Glutamatergic neuron (in vitro differentiated cells): ENCODE results near the gene SCIMP. TPM values are rescaled to one million over a fixed set of nuclear protein-coding genes. Genes with fewer than 3 reads are reported as not detected.
"Not testable (repeated sequence)": the region's sequence is repeated elsewhere in the genome, so short reads cannot be mapped to it uniquely, and the experiment has no call there.

ENCODE experiments used
- DNase-seq: peaks from one replicate; pipeline ENCODE4 v3.0.0; 2022
- H3K27ac Mint-ChIP-seq: one replicate; pipeline ENCODE4 v1.8.0; 2020; ENCODE audit warnings: mild to moderate bottlenecking, mixed read lengths, inconsistent platforms; ENCODE audit not compliant: unreplicated experiment
- H3K27me3 Mint-ChIP-seq: one replicate; pipeline ENCODE4 v1.8.0; 2020; ENCODE audit warnings: mild to moderate bottlenecking, moderate library complexity, mixed read lengths, inconsistent platforms; ENCODE audit not compliant: unreplicated experiment
- H3K36me3 Mint-ChIP-seq: one replicate; pipeline ENCODE4 v1.8.0; 2020; ENCODE audit warnings: mild to moderate bottlenecking, mixed read lengths, inconsistent platforms; ENCODE audit not compliant: unreplicated experiment
- H3K4me1 Mint-ChIP-seq: one replicate; pipeline ENCODE4 v1.8.0; 2020; ENCODE audit warnings: mild to moderate bottlenecking, low read depth, mixed read lengths, inconsistent platforms; ENCODE audit not compliant: unreplicated experiment
- H3K4me3 Mint-ChIP-seq: one replicate; pipeline ENCODE4 v1.8.0; 2020; ENCODE audit warnings: mild to moderate bottlenecking, mixed read lengths, inconsistent platforms; ENCODE audit not compliant: unreplicated experiment
- H3K9me3 Mint-ChIP-seq: one replicate; pipeline ENCODE4 v1.8.0; 2020; ENCODE audit warnings: mild to moderate bottlenecking, moderate library complexity, mixed read lengths, inconsistent platforms; ENCODE audit not compliant: unreplicated experiment
- total RNA-seq: library from RNA; stranded (reverse); fragmentation: NEBNext Ultra II Directional; extraction: Animal tissue kit (Norgen Biotek cat#: 25700); gene quantifications from one replicate; pipeline ENCODE4 v1.2.1, GENCODE V29; 2021; ENCODE audit not compliant: unreplicated experiment
- TF ChIP-seq, protein P1 (sequence below): fragments of 200-600 bp; sonication (generic); IDR thresholded peaks from one replicate; pipeline ENCODE4 v1.5.0; 2021; ENCODE audit not compliant: partially characterized antibody, unreplicated experiment

SCIMP gene
- total RNA-seq, 1 donor from 2014 or later: not detected

DNA sequence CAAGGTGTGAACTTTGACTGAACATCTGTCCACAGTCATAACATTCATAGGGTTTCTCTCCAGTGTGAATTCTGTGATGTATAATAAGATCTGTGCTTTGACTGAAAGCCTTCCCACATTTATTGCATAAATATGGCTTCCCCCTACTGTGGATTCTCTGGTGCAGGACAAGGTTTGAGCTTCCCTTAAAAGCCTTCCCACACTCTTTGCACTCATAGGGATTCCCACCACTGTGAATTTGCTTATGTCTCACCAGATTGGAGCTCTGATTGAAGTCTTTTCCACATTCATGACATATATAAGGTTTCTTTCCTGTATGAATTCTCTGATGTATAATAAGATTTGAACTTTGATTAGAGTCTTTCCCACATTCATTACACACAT, 51.3 kb downstream of the SCIMP start:
- peaks cover 28% of the 10 kb centered on the region for H3K27me3 Mint-ChIP-seq
- DNase-seq: no peak
- H3K4me1 Mint-ChIP-seq: no peaks in the 10 kb centered on the region
- H3K9me3 Mint-ChIP-seq: peaks cover 71% of the 10 kb centered on the region
- H3K36me3 Mint-ChIP-seq: peaks cover 71% of the 10 kb centered on the region
- no peak overlapping the region for H3K4me3 Mint-ChIP-seq
- no peak overlapping the region for H3K27ac Mint-ChIP-seq
- TF ChIP-seq, protein P1, sequence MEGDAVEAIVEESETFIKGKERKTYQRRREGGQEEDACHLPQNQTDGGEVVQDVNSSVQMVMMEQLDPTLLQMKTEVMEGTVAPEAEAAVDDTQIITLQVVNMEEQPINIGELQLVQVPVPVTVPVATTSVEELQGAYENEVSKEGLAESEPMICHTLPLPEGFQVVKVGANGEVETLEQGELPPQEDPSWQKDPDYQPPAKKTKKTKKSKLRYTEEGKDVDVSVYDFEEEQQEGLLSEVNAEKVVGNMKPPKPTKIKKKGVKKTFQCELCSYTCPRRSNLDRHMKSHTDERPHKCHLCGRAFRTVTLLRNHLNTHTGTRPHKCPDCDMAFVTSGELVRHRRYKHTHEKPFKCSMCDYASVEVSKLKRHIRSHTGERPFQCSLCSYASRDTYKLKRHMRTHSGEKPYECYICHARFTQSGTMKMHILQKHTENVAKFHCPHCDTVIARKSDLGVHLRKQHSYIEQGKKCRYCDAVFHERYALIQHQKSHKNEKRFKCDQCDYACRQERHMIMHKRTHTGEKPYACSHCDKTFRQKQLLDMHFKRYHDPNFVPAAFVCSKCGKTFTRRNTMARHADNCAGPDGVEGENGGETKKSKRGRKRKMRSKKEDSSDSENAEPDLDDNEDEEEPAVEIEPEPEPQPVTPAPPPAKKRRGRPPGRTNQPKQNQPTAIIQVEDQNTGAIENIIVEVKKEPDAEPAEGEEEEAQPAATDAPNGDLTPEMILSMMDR: no peak

- TF ChIP-seq, protein P1: no peak
- Mint-ChIP-seq H3K4me1 (no peaks in the 10 kb centered on the region), H3K27me3 (peaks cover 27% of the 10 kb centered on the region), H3K36me3 (peaks cover 67% of the 10 kb centered on the region), H3K27ac (no peak overlapping the region), H3K9me3 (peaks cover 66% of the 10 kb centered on the region), H3K4me3 (peak overlapping the region; percentile 2)
- DNase-seq: no peak
These were observed 51.9 kb downstream of the SCIMP start for GRCh38 chr17:5182597-5183409.

DNA sequence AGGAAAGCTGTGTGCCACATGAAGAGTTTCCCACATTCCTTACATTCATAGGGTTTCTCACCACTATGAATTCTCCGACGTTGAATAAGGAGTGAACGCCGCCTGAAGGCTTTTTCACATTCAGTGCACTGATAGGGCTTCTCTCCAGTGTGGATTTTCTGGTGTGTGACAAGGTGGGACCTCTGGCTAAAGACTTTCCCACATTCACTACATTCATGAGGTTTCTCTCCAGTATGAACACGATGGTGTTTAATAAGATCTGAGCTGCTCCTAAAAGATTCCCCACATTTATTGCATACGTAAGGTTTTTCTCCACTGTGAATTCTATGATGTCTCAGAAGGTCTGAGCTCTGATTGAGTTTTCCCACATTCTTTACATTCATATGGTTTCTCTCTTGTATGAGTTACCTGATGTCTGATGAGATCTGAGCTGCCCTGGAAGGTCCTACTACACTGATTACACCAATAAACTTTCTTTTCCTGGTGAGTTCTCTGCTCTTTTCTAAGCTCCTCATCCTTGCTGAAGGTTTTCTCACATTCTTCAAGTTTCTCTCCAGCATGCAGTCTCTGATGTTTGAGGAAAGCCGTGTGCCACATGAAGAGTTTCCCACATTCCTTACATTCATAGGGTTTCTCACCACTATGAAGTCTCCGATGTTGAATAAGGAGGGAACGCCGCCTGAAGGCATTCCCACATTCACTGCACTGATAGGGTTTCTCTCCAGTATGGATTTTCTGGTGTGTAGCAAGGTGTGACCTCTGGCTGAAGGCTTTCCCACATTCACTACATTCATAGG, 53.0 kb downstream of the SCIMP start:
- no peak for DNase-seq
- H3K4me3 Mint-ChIP-seq: no peak overlapping the region
- no peak overlapping the region for H3K27ac Mint-ChIP-seq

DNA sequence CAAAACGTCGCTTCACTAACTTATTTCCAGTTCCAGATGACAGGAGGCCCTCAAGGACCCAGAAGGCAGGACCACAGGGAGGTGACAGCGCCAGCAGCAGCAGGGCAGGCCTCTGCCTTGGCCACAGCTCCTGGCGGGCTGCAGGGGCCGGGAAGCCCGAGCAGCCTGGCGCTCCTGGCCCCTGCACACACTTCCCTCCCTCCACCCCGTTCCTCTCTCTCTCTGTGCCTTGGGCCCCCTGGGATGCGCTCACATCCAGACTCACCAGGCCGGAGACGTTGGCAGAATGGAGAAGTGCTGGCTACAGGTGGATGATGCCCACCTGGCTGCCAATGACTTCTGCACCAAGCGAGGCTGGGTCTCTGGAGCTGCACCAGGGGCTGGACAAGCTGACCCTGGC, 55.7 kb downstream of the SCIMP start:
- TF ChIP-seq, protein P1: no peak
- H3K27me3 Mint-ChIP-seq: peaks cover 19% of the 10 kb centered on the region
- DNase-seq: no peak
- no peaks in the 10 kb centered on the region for H3K4me1 Mint-ChIP-seq
- H3K9me3 Mint-ChIP-seq: peaks cover 53% of the 10 kb centered on the region
- no peak overlapping the region for H3K4me3 Mint-ChIP-seq
- H3K27ac Mint-ChIP-seq: no peak overlapping the region
- peaks cover 57% of the 10 kb centered on the region for H3K36me3 Mint-ChIP-seq

More for the DNA sequence above, 53.0 kb downstream of the SCIMP start:
- Mint-ChIP-seq H3K9me3 (peaks cover 61% of the 10 kb centered on the region), H3K27me3 (peaks cover 27% of the 10 kb centered on the region), H3K4me1 (no peaks in the 10 kb centered on the region), H3K36me3 (peaks cover 61% of the 10 kb centered on the region)
- TF ChIP-seq, protein P1: no peak

- not testable (repeated sequence) for DNase-seq, H3K4me3 Mint-ChIP-seq, H3K27me3 Mint-ChIP-seq, H3K4me1 Mint-ChIP-seq, H3K27ac Mint-ChIP-seq
- H3K36me3 Mint-ChIP-seq: peaks cover 23% of the 10 kb centered on the region
- H3K9me3 Mint-ChIP-seq: peaks cover 19% of the 10 kb centered on the region
These were observed 59.6 kb downstream of the SCIMP start for GRCh38 chr17:5175027-5175426.

GRCh38 chr17:5165791-5166564, 68.7 kb downstream of the SCIMP start:
- not testable (repeated sequence) for H3K27me3 Mint-ChIP-seq, H3K36me3 Mint-ChIP-seq, DNase-seq, H3K4me3 Mint-ChIP-seq, H3K9me3 Mint-ChIP-seq, H3K4me1 Mint-ChIP-seq, H3K27ac Mint-ChIP-seq
